Cardiac fibroblast (primary cell): Measurements from ENCODE around the gene SEMA3A.

Experiments used
- DNase-seq, 2 donors: peaks; one replicate each; pipeline versions ENCODE4 v3.0.0 to v3.0.0-alpha.2; 2010; ENCODE audit warnings: low read depth in 2 of 2
- H3K4me3 ChIP-seq, 2 donors: replicated peaks in 1 of 2; 1 replicate in 1 of 2; 2 replicates in 1 of 2; pipeline ENCODE4 v1.5.1; 2011; ENCODE audit warnings: low read depth in 2 of 2, low read length in 2 of 2, mild to moderate bottlenecking in 2 of 2, moderate library complexity in 1 of 2
- CTCF ChIP-seq: IDR thresholded peaks from one replicate; pipeline ENCODE4 v1.5.1; 2011; ENCODE audit warnings: low read depth, mild to moderate bottlenecking, low read length, inconsistent platforms

The SEMA3A gene

GRCh38 chr7:84017651-84018050 is 176.9 kb downstream of the SEMA3A start:
- H3K4me3 ChIP-seq: no peak overlapping the region
- no peak for TF ChIP-seq CTCF
- DNase-seq: no peak

GRCh38 chr7:84013616-84014240 is 180.9 kb downstream of the SEMA3A start:
- DNase-seq: no peak
- no peak for TF ChIP-seq CTCF
- H3K4me3 ChIP-seq: no peak overlapping the region

GRCh38 chr7:84009782-84010181 is 184.8 kb downstream of the SEMA3A start:
- no peak overlapping the region for H3K4me3 ChIP-seq
- TF ChIP-seq CTCF: no peak
- no peak for DNase-seq

- H3K4me3 ChIP-seq: no peak overlapping the region
- TF ChIP-seq CTCF: no peak
- DNase-seq: peak in 1 of 2 donors; percentile 52
Measured at GRCh38 chr7:84009051-84009450, 185.5 kb downstream of the SEMA3A start.

- H3K4me3 ChIP-seq: no peak overlapping the region
- TF ChIP-seq CTCF: no peak
- DNase-seq: no peak
Measured at GRCh38 chr7:84003191-84003590, 191.4 kb downstream of the SEMA3A start.

GRCh38 chr7:84002348-84002747 is 192.2 kb downstream of the SEMA3A start:
- no peak for TF ChIP-seq CTCF
- DNase-seq: no peak
- H3K4me3 ChIP-seq: no peak overlapping the region

GRCh38 chr7:83996879-83997278 is 197.7 kb downstream of the SEMA3A start:
- peak in 1 of 2 donors; percentile 27 for DNase-seq
- TF ChIP-seq CTCF: no peak
- H3K4me3 ChIP-seq: no peak overlapping the region
